Left colon (tissue), 2 donors: ENCODE data around the gene RAB23. TPM values are rescaled to one million over a fixed set of nuclear protein-coding genes. Genes with fewer than 3 reads are reported as not detected.

ENCODE experiments used
- ATAC-seq: fragments of 200-7000 bp; cut with Tn5 transposase; one replicate; pipeline ENCODE4 v1.9.1; 2020; ENCODE audit warnings: mild to moderate bottlenecking, moderate library complexity
- DNase-seq, 2 donors: peaks; one replicate each; pipeline ENCODE4 v3.0.0-alpha.2; 2020
- intact Hi-C, 2 donors: fragments of 100-400 bp; cut with DNase I in 1 of 2; cut with micrococcal nuclease in 1 of 2; formaldehyde crosslinking; loops; one replicate each; pipeline versions ENCODE4 v1.11.2 to v1.14.0; 2022; cut with DNase I, micrococcal nuclease
- total RNA-seq, 2 donors: library from RNA; stranded (reverse); fragmentation: NEBNext Ultra II Directional; extraction: Animal tissue kit (Norgen Biotek cat#: 25700); gene quantifications; one replicate each; pipeline ENCODE4 v1.2.1, GENCODE V29; 2021
- donor health status: DM: no; HTN: no; CAD: no.
- donor health status: DM: yes; HTN: yes; CAD: no.

RAB23 gene
- total RNA-seq, 2 donors from 2014 or later = 3.6 to 16.6 TPM

- DNase-seq (no peak), ATAC-seq (no peak)
- intact Hi-C loops = no loop called here
These were observed 63.0 kb downstream of the RAB23 start for GRCh38 chr6:57159127-57159526.

- no peak for ATAC-seq
- no peak for DNase-seq
- intact Hi-C loops = no loop called here
These were observed 63.4 kb downstream of the RAB23 start for GRCh38 chr6:57158658-57159057.

DNA sequence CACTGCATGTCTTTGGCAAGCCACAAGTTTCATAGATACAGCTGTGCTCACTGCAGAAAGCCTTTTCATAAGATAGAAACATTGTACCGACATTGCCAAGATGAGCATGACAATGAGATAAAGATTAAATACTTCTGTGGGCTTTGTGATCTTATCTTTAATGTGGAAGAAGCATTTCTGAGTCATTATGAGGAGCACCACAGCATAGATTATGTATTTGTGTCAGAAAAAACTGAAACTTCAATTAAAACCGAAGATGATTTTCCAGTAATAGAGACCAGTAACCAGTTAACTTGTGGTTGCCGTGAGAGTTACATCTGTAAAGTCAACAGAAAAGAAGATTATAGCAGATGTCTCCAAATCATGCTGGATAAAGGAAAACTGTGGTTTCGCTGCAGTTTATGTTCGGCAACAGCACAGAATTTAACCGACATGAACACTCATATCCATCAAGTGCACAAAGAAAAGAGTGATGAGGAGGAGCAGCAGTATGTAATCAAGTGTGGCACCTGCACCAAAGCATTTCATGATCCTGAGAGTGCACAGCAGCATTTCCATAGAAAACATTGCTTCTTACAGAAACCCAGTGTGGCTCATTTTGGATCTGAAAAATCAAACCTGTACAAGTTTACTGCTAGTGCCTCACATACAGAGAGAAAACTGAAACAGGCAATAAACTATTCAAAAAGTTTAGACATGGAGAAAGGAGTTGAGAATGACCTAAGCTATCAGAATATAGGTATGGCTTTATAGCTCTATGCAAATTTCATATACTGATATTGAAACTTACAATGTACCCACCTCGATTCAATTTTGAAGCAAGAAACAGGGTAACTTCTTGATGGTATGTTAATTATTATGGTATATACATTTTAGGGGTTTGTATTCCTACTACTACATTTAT lies 73.9 kb downstream of the RAB23 start:
- no peak for ATAC-seq
- DNase-seq = no peak

DNA sequence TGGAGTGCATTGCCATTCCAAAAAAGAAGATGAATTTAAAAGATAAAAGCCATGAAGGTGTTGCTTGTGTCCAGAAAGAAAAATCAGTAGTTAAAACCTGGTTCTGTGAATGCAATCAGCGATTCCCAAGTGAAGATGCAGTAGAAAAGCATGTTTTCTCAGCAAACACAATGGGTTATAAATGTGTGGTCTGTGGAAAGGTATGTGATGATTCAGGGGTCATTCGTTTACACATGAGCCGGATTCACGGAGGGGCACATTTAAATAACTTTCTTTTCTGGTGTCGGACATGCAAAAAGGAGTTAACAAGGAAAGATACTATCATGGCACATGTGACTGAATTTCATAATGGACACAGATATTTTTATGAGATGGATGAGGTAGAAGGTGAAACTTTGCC lies 74.7 kb downstream of the RAB23 start:
- intact Hi-C loops = no loop called here
- DNase-seq (no peak), ATAC-seq (no peak)

More for the DNA sequence above, 73.9 kb downstream of the RAB23 start:
- intact Hi-C loops = no loop called here

DNA sequence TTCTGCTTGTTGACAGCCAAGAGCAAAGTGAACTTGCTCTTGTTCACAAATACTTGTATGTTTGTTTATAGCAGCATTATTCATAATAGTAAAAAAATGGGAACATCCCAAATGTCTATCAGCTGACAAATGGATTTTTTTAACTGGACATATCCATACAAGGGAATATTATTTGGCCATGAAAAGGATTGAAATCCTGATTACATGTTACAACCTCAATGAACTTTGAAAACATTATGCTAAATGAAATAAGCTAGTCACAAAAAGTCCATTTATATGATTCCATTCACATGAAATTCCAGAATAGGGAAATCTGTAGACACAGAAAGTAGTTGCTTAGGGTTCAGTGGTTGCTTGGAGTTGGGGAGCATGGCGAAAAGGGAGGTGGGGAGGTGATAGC lies 78.4 kb downstream of the RAB23 start:
- ATAC-seq (no peak), DNase-seq (no peak)
- intact Hi-C loops = no loop called here

GRCh38 chr6:57142178-57142525 lies 80.0 kb downstream of the RAB23 start:
- ATAC-seq (no peak), DNase-seq (no peak)
- intact Hi-C loops = no loop called here

DNA sequence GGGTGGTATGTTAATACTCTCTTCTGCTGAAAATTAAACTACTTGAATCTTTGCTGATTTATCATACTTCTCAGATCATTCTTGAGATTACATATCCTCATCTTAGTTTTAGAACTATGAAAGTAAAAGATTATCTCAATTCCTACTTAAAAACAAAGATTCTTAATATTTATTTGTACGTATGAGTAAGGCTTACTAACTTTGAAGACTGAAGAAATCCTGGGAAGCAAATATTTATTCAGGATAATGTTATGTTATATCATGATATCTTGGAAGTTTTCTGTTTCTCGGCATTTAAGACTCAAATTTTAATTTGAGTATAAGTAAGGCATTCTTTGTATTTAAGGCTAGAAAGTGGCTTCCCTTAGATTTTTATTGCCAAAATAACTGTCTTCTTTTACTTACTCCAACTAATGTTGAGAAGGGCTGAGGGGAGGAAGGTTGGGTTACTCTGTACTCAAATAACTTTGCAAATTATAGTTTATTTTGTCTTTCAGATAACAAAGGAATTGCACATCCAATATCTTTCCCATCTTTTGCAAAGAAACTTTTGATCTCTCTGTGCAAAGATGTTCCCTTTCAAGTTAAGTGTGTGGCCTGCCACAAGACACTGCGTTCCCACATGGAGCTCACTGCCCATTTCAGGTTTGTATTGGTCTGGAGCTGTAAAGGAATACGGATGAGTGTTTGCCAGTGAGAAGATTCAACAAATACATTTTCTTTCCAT lies 80.5 kb downstream of the RAB23 start:
- intact Hi-C loops = no loop called here
- no peak for ATAC-seq
- no peak for DNase-seq

DNA sequence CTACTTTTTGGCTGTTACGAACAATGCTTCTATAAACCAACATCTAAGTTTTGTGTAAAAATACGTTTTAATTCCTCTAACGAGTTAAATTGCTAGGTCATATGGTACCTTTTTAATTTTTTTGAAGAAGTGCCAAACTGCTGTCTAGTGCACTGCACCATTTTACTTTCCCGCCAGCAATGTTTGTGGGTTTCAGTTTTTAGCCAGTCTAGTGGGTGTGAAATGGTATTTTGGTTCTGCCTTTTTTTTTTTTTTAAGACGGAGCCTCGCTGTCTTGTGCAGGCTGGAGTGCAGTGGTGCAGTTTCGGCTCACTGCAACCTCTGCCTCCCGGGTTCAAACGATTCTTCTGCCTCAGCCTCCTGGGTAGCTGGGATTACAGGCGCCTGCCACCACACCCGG lies 84.1 kb downstream of the RAB23 start:
- no peak for DNase-seq
- intact Hi-C loops = no loop called here
- ATAC-seq = no peak

GRCh38 chr6:57137350-57137749 lies 84.8 kb downstream of the RAB23 start:
- no peak for DNase-seq
- no peak for ATAC-seq
- intact Hi-C loops = no loop called here

Other genes starting within 250 kb of the RAB23 start
- 1 to 10 TPM; 5.1 to 5.3 TPM for gene KIAA1586, start 175.6 kb downstream of the RAB23 start, total RNA-seq
- gene ZNF451, start 132.1 kb downstream of the RAB23 start, total RNA-seq = 10 to 100 TPM; 37.3 to 38.3 TPM
- 1 to 10 TPM in 1 of 2 donors, under 1 TPM in 1; 0.58 to 5.2 TPM for gene BAG2, start 50.0 kb downstream of the RAB23 start, total RNA-seq
- gene PRIM2, start 95.3 kb upstream of the RAB23 start, total RNA-seq = 10 to 100 TPM in 1 of 2 donors, 1 to 10 TPM in 1; 9.4 to 11.0 TPM